NCI-H1436 treated with DMSO at 0.1 percent for 48 hours (cell line): ENCODE data around the gene HDLBP.
"Not testable (repeated sequence)": the region's sequence is repeated elsewhere in the genome, so short reads cannot be mapped to it uniquely, and the experiment has no call there.

ENCODE experiments used
- DNase-seq: peaks from one replicate; lab custom pipeline; 2025; lab: John Stamatoyannopoulos, UW

HDLBP gene

GRCh38 chr2:241308267-241308666 lies 7.2 kb downstream of the HDLBP start:
- no peak for DNase-seq

GRCh38 chr2:241307055-241307454 lies 8.4 kb downstream of the HDLBP start:
- no peak for DNase-seq

- no peak for DNase-seq
Measured at GRCh38 chr2:241304039-241304670, 11.3 kb downstream of the HDLBP start.

- DNase-seq = no peak
Measured at GRCh38 chr2:241302759-241303651, 12.5 kb downstream of the HDLBP start.

GRCh38 chr2:241302083-241302482 lies 13.4 kb downstream of the HDLBP start:
- no peak for DNase-seq

- DNase-seq = no peak
Measured at GRCh38 chr2:241300000-241300399, 15.5 kb downstream of the HDLBP start.

GRCh38 chr2:241298673-241299072 lies 16.8 kb downstream of the HDLBP start:
- DNase-seq = no peak

GRCh38 chr2:241296767-241297166 lies 18.7 kb downstream of the HDLBP start:
- no peak for DNase-seq

- DNase-seq = no peak
Measured at GRCh38 chr2:241295326-241296095, 20.0 kb downstream of the HDLBP start.

GRCh38 chr2:241293378-241293797 lies 22.1 kb downstream of the HDLBP start:
- DNase-seq = not testable (repeated sequence)

- DNase-seq = no peak
Measured at GRCh38 chr2:241291977-241292376, 23.5 kb downstream of the HDLBP start.

GRCh38 chr2:241291153-241291552 lies 24.3 kb downstream of the HDLBP start:
- no peak for DNase-seq

- DNase-seq = no peak
Measured at GRCh38 chr2:241289597-241289996, 25.9 kb downstream of the HDLBP start.

GRCh38 chr2:241289053-241289452 lies 26.4 kb downstream of the HDLBP start:
- no peak for DNase-seq

GRCh38 chr2:241288324-241288888 lies 27.1 kb downstream of the HDLBP start:
- no peak for DNase-seq

- DNase-seq = no peak
Measured at GRCh38 chr2:241286348-241287090, 29.0 kb downstream of the HDLBP start.

GRCh38 chr2:241285596-241285995 lies 29.9 kb downstream of the HDLBP start:
- no peak for DNase-seq

- DNase-seq = no peak
Measured at GRCh38 chr2:241282555-241282954, 32.9 kb downstream of the HDLBP start.

GRCh38 chr2:241280291-241280690 lies 35.2 kb downstream of the HDLBP start:
- DNase-seq = no peak

GRCh38 chr2:241279828-241280227 lies 35.6 kb downstream of the HDLBP start:
- DNase-seq = no peak

- no peak for DNase-seq
Measured at GRCh38 chr2:241279413-241279812, 36.1 kb downstream of the HDLBP start.

GRCh38 chr2:241278306-241278705 lies 37.2 kb downstream of the HDLBP start:
- not testable (repeated sequence) for DNase-seq
